H9 (cell line): Measurements from ENCODE around the gene HES3. TPM values are rescaled to one million over a fixed set of nuclear protein-coding genes. Genes with fewer than 3 reads are reported as not detected.

Experiments used
- DNase-seq: peaks from one replicate; pipeline ENCODE4 v3.0.0-alpha.2; 2017
- H2AFZ ChIP-seq: one replicate; pipeline ENCODE4 v1.6.1; 2013; ENCODE audit warnings: mild to moderate bottlenecking, low read length, control low read depth, moderate library complexity
- H2AK5ac ChIP-seq: 2 replicates; pipeline ENCODE4 v1.6.1; 2013; ENCODE audit warnings: low read length, control low read depth, mixed read lengths; ENCODE audit not compliant: insufficient read length
- H2BK120ac ChIP-seq: one replicate; pipeline ENCODE4 v1.6.1; 2013; ENCODE audit warnings: low read depth, mild to moderate bottlenecking, low read length, control low read depth, inconsistent platforms; ENCODE audit not compliant: poor library complexity, severe bottlenecking
- H2BK12ac ChIP-seq: 2 replicates; pipeline ENCODE4 v1.6.1; 2013; ENCODE audit warnings: low read length, control low read depth, mixed read lengths, low read depth; ENCODE audit not compliant: insufficient read length
- H2BK15ac ChIP-seq: 2 replicates; pipeline ENCODE4 v1.6.1; 2013; ENCODE audit warnings: low read depth, low read length, control low read depth
- H2BK20ac ChIP-seq: one replicate; pipeline ENCODE4 v1.6.1; 2013; ENCODE audit warnings: low read depth, mild to moderate bottlenecking, low read length, control low read depth, inconsistent platforms; ENCODE audit not compliant: poor library complexity, severe bottlenecking
- H2BK5ac ChIP-seq: 2 replicates; pipeline ENCODE4 v1.6.1; 2013; ENCODE audit warnings: low read length, control low read depth, mixed read lengths; ENCODE audit not compliant: insufficient read length
- H3K14ac ChIP-seq: 2 replicates; pipeline ENCODE4 v1.6.1; 2013; ENCODE audit warnings: low read length, control low read depth; ENCODE audit not compliant: insufficient read depth
- H3K18ac ChIP-seq: 2 replicates; pipeline ENCODE4 v1.6.1; 2013; ENCODE audit warnings: low read depth, mild to moderate bottlenecking, mixed read lengths, low read length, control low read depth; ENCODE audit not compliant: insufficient read length
- H3K23ac ChIP-seq: 2 replicates; pipeline ENCODE4 v1.6.1; 2013; ENCODE audit warnings: low read length, control low read depth, mixed read lengths, low read depth; ENCODE audit not compliant: insufficient read length
- H3K23me2 ChIP-seq: 2 replicates; pipeline ENCODE4 v1.6.1; 2013; ENCODE audit warnings: low read depth, mild to moderate bottlenecking, mixed read lengths, low read length, control low read depth; ENCODE audit not compliant: insufficient read length, poor library complexity, severe bottlenecking
- H3K27ac ChIP-seq: 2 replicates; pipeline ENCODE4 v1.5.1; 2013; ENCODE audit warnings: low read length, control low read depth, mixed read lengths, low read depth; ENCODE audit not compliant: insufficient read length
- H3K27me3 ChIP-seq: 2 replicates; pipeline ENCODE4 v1.6.1; 2013; ENCODE audit warnings: low read length, control low read depth, inconsistent platforms; ENCODE audit not compliant: insufficient read depth
- H3K4ac ChIP-seq: 2 replicates; pipeline ENCODE4 v1.6.1; 2013; ENCODE audit warnings: low read depth, mild to moderate bottlenecking, control low read depth, inconsistent platforms, low read length, moderate library complexity
- H3K4me1 ChIP-seq: 2 replicates; pipeline ENCODE4 v1.6.1; 2013; ENCODE audit warnings: low read length, control low read depth, inconsistent platforms; ENCODE audit not compliant: insufficient read depth
- H3K4me2 ChIP-seq: 2 replicates; pipeline ENCODE4 v1.6.1; 2013; ENCODE audit warnings: low read length, control low read depth, mixed read lengths; ENCODE audit not compliant: insufficient read length, insufficient read depth
- H3K56ac ChIP-seq: 2 replicates; pipeline ENCODE4 v1.6.1; 2013; ENCODE audit warnings: low read depth, mild to moderate bottlenecking, mixed read lengths, low read length, control low read depth; ENCODE audit not compliant: insufficient read length
- H3K79me1 ChIP-seq: 2 replicates; pipeline ENCODE4 v1.6.1; 2013; ENCODE audit warnings: low read depth, mild to moderate bottlenecking, moderate library complexity, low read length, control low read depth, inconsistent platforms; ENCODE audit not compliant: insufficient read depth, poor library complexity, severe bottlenecking
- H3K79me2 ChIP-seq: 2 replicates; pipeline ENCODE4 v1.6.1; 2013; ENCODE audit warnings: low read length, control low read depth, inconsistent platforms; ENCODE audit not compliant: insufficient read depth
- H3K9ac ChIP-seq: 2 replicates; pipeline ENCODE4 v1.6.1; 2013; ENCODE audit warnings: low read length, control low read depth, mixed read lengths; ENCODE audit not compliant: insufficient read length; ENCODE audit errors: extremely low read depth
- H3K9me3 ChIP-seq: one replicate; pipeline ENCODE4 v1.6.1; 2013; ENCODE audit warnings: low read depth, low read length, inconsistent platforms; ENCODE audit not compliant: control insufficient read depth
- H3T11ph ChIP-seq: one replicate; pipeline ENCODE4 v1.6.1; 2013; ENCODE audit warnings: mild to moderate bottlenecking, low read length, control low read depth, inconsistent platforms
- H4K20me1 ChIP-seq: one replicate; pipeline ENCODE4 v1.6.1; 2013; ENCODE audit not compliant: control insufficient read depth, insufficient read length, insufficient read depth
- H4K5ac ChIP-seq: 2 replicates; pipeline ENCODE4 v1.6.1; 2013; ENCODE audit warnings: low read depth, mild to moderate bottlenecking, mixed read lengths, low read length, control low read depth; ENCODE audit not compliant: insufficient read length
- H4K8ac ChIP-seq: replicated peaks from 2 replicates; pipeline ENCODE4 v1.6.1; 2013; ENCODE audit warnings: low read length, control low read depth, mixed read lengths, low read depth; ENCODE audit not compliant: insufficient read length
- H4K91ac ChIP-seq: 2 replicates; pipeline ENCODE4 v1.6.1; 2013; ENCODE audit warnings: low read depth, mild to moderate bottlenecking, moderate library complexity, mixed read lengths, low read length, control low read depth; ENCODE audit not compliant: insufficient read length
- H3K27ac Mint-ChIP-seq, 3 experiments: 2 replicates in 2 of 3; 3 replicates in 1 of 3; pipeline ENCODE4 v1.8.0; 2020 to 2021; ENCODE audit warnings: mixed read lengths in 3 of 3, mild to moderate bottlenecking in 1 of 3, moderate library complexity in 1 of 3
- H3K27me3 Mint-ChIP-seq: 2 replicates; pipeline ENCODE4 v1.8.0; 2021; ENCODE audit warnings: low read depth, mild to moderate bottlenecking, moderate library complexity, mixed read lengths
- H3K36me3 Mint-ChIP-seq, 3 experiments: 2 replicates in 2 of 3; 3 replicates in 1 of 3; pipeline ENCODE4 v1.8.0; 2020 to 2021; ENCODE audit warnings: low read depth in 3 of 3, mixed read lengths in 3 of 3; ENCODE audit not compliant: insufficient read depth in 1 of 3
- H3K4me1 Mint-ChIP-seq, 2 experiments: 2 replicates each; pipeline ENCODE4 v1.8.0; 2020; ENCODE audit warnings: mixed read lengths in 2 of 2
- H3K4me3 Mint-ChIP-seq, 2 experiments: 2 replicates in 1 of 2; 3 replicates in 1 of 2; pipeline ENCODE4 v1.8.0; 2020 to 2021; ENCODE audit warnings: mild to moderate bottlenecking in 2 of 2, mixed read lengths in 2 of 2, moderate library complexity in 1 of 2
- H3K9me3 Mint-ChIP-seq, 2 experiments: 2 replicates in 1 of 2; 3 replicates in 1 of 2; pipeline ENCODE4 v1.8.0; 2020; ENCODE audit warnings: mild to moderate bottlenecking in 2 of 2, mixed read lengths in 2 of 2, moderate library complexity in 1 of 2
- WGBS: extraction: QIAGEN DNeasy Blood & Tissue Kit; methylation state at CpG from one replicate; pipeline ENCODE4 v1.1.7; 2013; ENCODE audit warnings: missing lambda C conversion rate, low lambda C conversion rate, mixed read lengths; ENCODE audit not compliant: insufficient read length; ENCODE audit errors: extremely low coverage; 5-methylcytosine and 5-hydroxymethylcytosine counted together
- total RNA-seq: library from RNA; stranded (reverse); gene quantifications from 2 replicates; pipeline ENCODE4 v1.2.1, GENCODE V29; 2021
- TF ChIP-seq, protein P1 (sequence below): fragments of 200-600 bp; sonication (generic); conservative IDR thresholded peaks from 3 replicates; pipeline ENCODE4 v1.8.0; 2021; ENCODE audit warnings: antibody characterized with exemption, mild to moderate bottlenecking

The HES3 gene
- total RNA-seq, 1 experiment from 2014 or later: 89.9 TPM

DNA sequence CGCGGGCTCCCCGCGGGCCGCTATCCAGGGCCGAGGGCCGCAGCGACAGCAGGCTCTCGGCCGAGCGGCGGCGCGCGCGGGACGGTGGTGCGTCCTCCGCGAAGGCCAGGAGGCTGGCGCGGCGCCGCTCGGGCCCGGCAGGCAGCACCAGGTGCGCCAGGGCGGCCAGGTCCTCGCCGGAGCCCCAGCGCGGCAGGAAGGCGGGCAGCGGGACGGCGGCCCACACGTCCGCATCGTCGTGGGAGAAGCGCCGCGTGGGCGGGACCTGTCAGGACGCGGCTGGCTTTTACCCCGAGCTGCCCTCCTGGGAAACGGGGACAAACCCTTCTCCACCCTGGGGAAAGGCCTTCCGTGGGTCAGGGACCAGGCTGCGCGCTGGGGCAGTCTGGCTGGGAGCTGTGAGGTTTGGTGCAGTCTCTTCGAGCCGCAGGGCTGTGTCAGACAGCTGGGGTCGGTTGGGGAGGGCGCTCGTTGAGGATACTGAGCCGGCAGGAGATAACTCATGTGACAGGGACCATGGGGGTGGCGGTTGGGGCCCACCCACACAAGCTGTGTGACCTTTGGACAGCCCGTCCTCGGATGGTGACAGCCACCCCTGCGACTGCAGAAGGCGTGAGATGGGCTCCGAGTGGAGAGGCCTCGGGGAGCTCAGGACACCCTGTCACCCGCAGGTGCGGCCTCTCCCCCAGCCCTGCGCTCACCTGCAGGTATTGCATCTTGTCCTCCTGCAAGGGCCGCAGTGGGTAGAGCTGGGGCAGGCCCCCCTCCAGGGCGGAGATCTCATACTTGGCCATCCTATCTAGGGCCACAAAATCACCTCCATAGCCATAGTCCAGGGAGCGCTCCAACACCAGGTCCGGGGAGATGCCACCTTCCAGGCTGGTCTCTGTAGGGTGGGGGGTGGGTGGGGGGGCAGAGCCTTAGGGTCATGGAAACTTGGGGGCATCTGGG lies 6.0 kb downstream of the HES3 start:
- Histone ChIP-seq H3T11ph (no peak overlapping the region), H3K18ac (no peak overlapping the region), H3K27ac (no peak overlapping the region), H2BK12ac (no peak overlapping the region), H2BK20ac (no peak overlapping the region), H3K9me3 (no peaks in the 10 kb centered on the region), H3K23ac (no peak overlapping the region), H4K91ac (no peak overlapping the region), H3K4me1 (no peaks in the 10 kb centered on the region), H2AFZ (no peak overlapping the region), H2BK120ac (no peak overlapping the region), H3K27me3 (peaks cover 18% of the 10 kb centered on the region; the same call in 1 of the 2 replicates), H2BK5ac (no peak overlapping the region), H3K79me2 (no peaks in the 10 kb centered on the region), H4K5ac (no peak overlapping the region), H3K14ac (0 out of 2 replicates have a peak overlapping the region, but pooled peaks have one; percentile 10), H3K23me2 (peaks cover 6% of the 10 kb centered on the region), H3K4ac (no peak overlapping the region), H3K79me1 (no peaks in the 10 kb centered on the region), H4K20me1 (no peaks in the 10 kb centered on the region), H3K56ac (no peak overlapping the region), H3K9ac (no peak overlapping the region), H2BK15ac (no peak overlapping the region), H2AK5ac (no peak overlapping the region), H4K8ac (no peak overlapping the region), H3K4me2 (no peak overlapping the region)
- Mint-ChIP-seq H3K27ac (no peak overlapping the region), H3K9me3 (no peaks in the 10 kb centered on the region), H3K36me3 (peaks cover 0 to 3% (median 2%) of the 10 kb centered on the region in 3 experiments; a peak in 3 of 7 replicates), H3K4me3 (peak overlapping the region; percentile 49 to 73), H3K27me3 (peaks cover 58% of the 10 kb centered on the region), H3K4me1 (peaks cover 15 to 16% of the 10 kb centered on the region in 2 experiments)
- TF ChIP-seq, protein P1, sequence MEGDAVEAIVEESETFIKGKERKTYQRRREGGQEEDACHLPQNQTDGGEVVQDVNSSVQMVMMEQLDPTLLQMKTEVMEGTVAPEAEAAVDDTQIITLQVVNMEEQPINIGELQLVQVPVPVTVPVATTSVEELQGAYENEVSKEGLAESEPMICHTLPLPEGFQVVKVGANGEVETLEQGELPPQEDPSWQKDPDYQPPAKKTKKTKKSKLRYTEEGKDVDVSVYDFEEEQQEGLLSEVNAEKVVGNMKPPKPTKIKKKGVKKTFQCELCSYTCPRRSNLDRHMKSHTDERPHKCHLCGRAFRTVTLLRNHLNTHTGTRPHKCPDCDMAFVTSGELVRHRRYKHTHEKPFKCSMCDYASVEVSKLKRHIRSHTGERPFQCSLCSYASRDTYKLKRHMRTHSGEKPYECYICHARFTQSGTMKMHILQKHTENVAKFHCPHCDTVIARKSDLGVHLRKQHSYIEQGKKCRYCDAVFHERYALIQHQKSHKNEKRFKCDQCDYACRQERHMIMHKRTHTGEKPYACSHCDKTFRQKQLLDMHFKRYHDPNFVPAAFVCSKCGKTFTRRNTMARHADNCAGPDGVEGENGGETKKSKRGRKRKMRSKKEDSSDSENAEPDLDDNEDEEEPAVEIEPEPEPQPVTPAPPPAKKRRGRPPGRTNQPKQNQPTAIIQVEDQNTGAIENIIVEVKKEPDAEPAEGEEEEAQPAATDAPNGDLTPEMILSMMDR: no peak
- WGBS: no CpG with 5 or more reads among the region's 71 CpGs
- DNase-seq: no peak
